GM13977 (cell line): Measurements from ENCODE around the gene DDX31.

Experiments used
- DNase-seq: peaks from one replicate; pipeline ENCODE4 v3.0.0; 2012; ENCODE audit warnings: low spot score
- CTCF ChIP-seq: IDR thresholded peaks from 2 replicates; pipeline ENCODE4 v1.5.1; 2012; ENCODE audit warnings: mild to moderate bottlenecking, control low read depth; ENCODE audit not compliant: insufficient read depth; ENCODE audit errors: extremely low read depth, missing control alignments
- in situ Hi-C: fragments of 300-500 bp; cut with MboI; formaldehyde crosslinking; loops from one replicate; pipeline ENCODE4 v1.12.0; 2022; ENCODE audit warnings: low sequenced_read_pairs, low pct_unique_long_range_greater_than_20kb, mixed read lengths, inconsistent platforms; ENCODE audit not compliant: unreplicated experiment

DDX31 gene

GRCh38 chr9:132546148-132547051 is 123.4 kb downstream of the DDX31 start:
- peak; percentile 28 for TF ChIP-seq CTCF
- in situ Hi-C loops, result no loop called here
- no peak for DNase-seq

GRCh38 chr9:132545578-132545977 is 124.2 kb downstream of the DDX31 start:
- in situ Hi-C loops, result no loop called here
- no peak for DNase-seq
- TF ChIP-seq CTCF, result no peak

- no peak for TF ChIP-seq CTCF
- in situ Hi-C loops, result no loop called here
- no peak for DNase-seq
Measured at GRCh38 chr9:132543960-132544359, 125.8 kb downstream of the DDX31 start.

GRCh38 chr9:132543251-132543650 is 126.5 kb downstream of the DDX31 start:
- no peak for TF ChIP-seq CTCF
- DNase-seq, result no peak
- in situ Hi-C loops, result no loop called here
